Activated CD4-positive, alpha-beta T cell treated with anti-CD3 and anti-CD28 coated beads for 36 hours (primary cell): ENCODE measurements around the gene TFF3. TPM values are rescaled to one million over a fixed set of nuclear protein-coding genes. Genes with fewer than 3 reads are reported as not detected.
A peak's percentile ranks its signal among the peaks of the same experiment; 100 is the strongest.
"Not testable (repeated sequence)": the region's sequence is repeated elsewhere in the genome, so short reads cannot be mapped to it uniquely, and the experiment has no call there.

Source experiments
- ATAC-seq: fragments of 200-7000 bp; cut with Tn5 transposase; one replicate; pipeline ENCODE4 v1.10.0; 2021; ENCODE audit warnings: mild to moderate bottlenecking, moderate library complexity
- CTCF ChIA-PET: fragments of 350-600 bp; sonication (Branson Sonifier 250); formaldehyde crosslinking; loops from one replicate; lab custom pipeline; 2021; ENCODE audit warnings: antibody characterized with exemption; lab: Charles Lee
- POLR2A ChIA-PET: fragments of 350-600 bp; sonication (Branson Sonifier 250); formaldehyde crosslinking; loops from one replicate; lab custom pipeline; 2021; ENCODE audit warnings: antibody characterized with exemption, inconsistent platforms; lab: Charles Lee
- DNase-seq: peaks from one replicate; pipeline ENCODE4 v3.0.0-alpha.2; 2020
- H3K27ac Mint-ChIP-seq: one replicate; pipeline ENCODE4 v1.8.0; 2021; ENCODE audit warnings: mixed read lengths
- H3K27me3 Mint-ChIP-seq: one replicate; pipeline ENCODE4 v1.8.0; 2021; ENCODE audit warnings: mixed read lengths
- H3K36me3 Mint-ChIP-seq: one replicate; pipeline ENCODE4 v1.8.0; 2021; ENCODE audit warnings: low read depth, mixed read lengths
- H3K4me1 Mint-ChIP-seq: one replicate; pipeline ENCODE4 v1.8.0; 2021; ENCODE audit warnings: mixed read lengths
- H3K4me3 Mint-ChIP-seq: one replicate; pipeline ENCODE4 v1.8.0; 2021; ENCODE audit warnings: mild to moderate bottlenecking, moderate library complexity, mixed read lengths
- H3K9me3 Mint-ChIP-seq: one replicate; pipeline ENCODE4 v1.8.0; 2021; ENCODE audit warnings: low read depth, mixed read lengths
- intact Hi-C, 2 experiments: fragments of 100-400 bp; cut with DNase I in 1 of 2; cut with micrococcal nuclease in 1 of 2; formaldehyde crosslinking; loops; one replicate each; pipeline versions ENCODE4 v1.14.2 to v1.15.1; 2022 to 2024; cut with DNase I, micrococcal nuclease
- total RNA-seq, 2 experiments: library from RNA; stranded (reverse); gene quantifications; one replicate each; pipeline ENCODE4 v1.2.3, GENCODE V29; 2021

TFF3 gene
- total RNA-seq, 2 experiments from 2014 or later: not detected

DNA sequence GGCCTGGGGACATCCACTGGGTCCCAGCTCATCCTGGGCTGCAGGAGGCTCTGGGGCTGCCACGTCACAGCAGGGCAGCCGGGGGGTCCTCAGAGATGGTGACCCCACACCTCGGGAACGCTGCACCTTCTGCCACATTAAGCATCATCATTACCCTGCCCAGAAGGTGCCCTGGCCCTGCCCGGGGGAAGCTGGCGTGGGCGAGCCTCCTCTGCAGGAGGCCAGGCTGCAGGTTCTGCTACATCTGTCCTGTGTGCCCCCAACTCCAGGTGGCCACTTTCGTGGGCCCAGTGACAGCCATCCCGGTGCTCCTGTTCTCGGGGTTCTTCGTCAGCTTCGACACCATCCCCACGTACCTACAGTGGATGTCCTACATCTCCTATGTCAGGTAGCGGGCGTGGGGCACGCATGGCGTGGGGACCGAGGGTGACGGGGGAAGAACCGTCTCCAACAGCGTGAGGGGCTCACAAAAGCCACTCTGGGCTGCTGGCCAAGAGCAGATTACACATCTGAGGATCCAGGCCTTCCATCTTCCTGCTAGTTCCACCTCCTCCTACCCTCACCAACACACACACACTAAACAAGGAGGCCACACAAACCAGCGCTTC, 20.8 kb downstream of the TFF3 start:
- ChIA-PET CTCF (interaction anchor here (0.6 kb wide), 1 partner anchor 66 kb away, joined by 4 read pairs; no protein-coding TSS in a partner anchor), POLR2A (interaction anchor here (0.6 kb wide), 1 partner anchor 218 kb away, joined by 7 read pairs; no protein-coding TSS in a partner anchor)
- Mint-ChIP-seq H3K9me3 (no peaks in the 10 kb centered on the region), H3K36me3 (peaks cover 3% of the 10 kb centered on the region), H3K4me1 (peaks cover 4% of the 10 kb centered on the region), H3K27me3 (no peaks in the 10 kb centered on the region), H3K27ac (no peak overlapping the region), H3K4me3 (no peak overlapping the region)
- DNase-seq (no peak), ATAC-seq (no peak)
- intact Hi-C loops: no loop called here

DNA sequence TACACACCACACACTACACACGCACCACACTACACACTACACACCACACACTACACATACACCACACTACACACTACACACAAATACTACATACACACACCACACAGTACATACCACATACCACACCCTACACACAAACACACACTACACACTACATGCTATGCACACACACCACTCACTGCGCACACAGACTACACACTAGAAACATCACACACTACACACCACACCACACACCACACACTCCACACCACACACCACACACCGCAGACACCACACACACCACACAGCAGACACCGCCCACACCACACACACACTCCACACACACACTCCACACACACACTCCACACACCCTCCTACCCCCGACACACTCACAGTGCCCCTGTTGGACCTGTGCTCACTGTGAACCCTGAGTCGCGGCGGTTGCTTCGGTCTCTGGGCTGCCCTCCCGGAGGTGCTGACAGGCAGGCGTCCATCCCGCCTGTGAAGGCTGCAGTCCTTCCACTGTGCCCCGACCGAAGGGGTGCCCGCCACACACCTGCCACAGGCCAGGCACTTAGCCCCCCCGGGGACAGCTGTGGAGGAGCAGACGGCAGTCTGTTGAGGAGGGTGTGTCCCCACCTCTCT, 21.4 kb downstream of the TFF3 start:
- Mint-ChIP-seq H3K27me3 (no peaks in the 10 kb centered on the region), H3K4me3 (no peak overlapping the region), H3K4me1 (no peaks in the 10 kb centered on the region), H3K9me3 (no peaks in the 10 kb centered on the region), H3K36me3 (peaks cover 9% of the 10 kb centered on the region), H3K27ac (no peak overlapping the region)
- ATAC-seq (no peak), DNase-seq (no peak)
- intact Hi-C loops: no loop called here
- ChIA-PET CTCF (interaction anchor here (0.6 kb wide), 1 partner anchor 66 kb away, joined by 4 read pairs; no protein-coding TSS in a partner anchor), POLR2A (no interaction called here)

- H3K4me1 Mint-ChIP-seq, H3K9me3 Mint-ChIP-seq, H3K27ac Mint-ChIP-seq, H3K4me3 Mint-ChIP-seq, CTCF ChIA-PET, intact Hi-C loops, ATAC-seq, H3K27me3 Mint-ChIP-seq, POLR2A ChIA-PET, DNase-seq: not testable (repeated sequence)
- peaks cover 15% of the 10 kb centered on the region for H3K36me3 Mint-ChIP-seq
These were observed 22.6 kb downstream of the TFF3 start for GRCh38 chr21:42292563-42293142.

GRCh38 chr21:42291751-42292562, 23.3 kb downstream of the TFF3 start:
- Mint-ChIP-seq H3K27ac (no peak overlapping the region), H3K9me3 (no peaks in the 10 kb centered on the region), H3K4me3 (no peak overlapping the region), H3K27me3 (no peaks in the 10 kb centered on the region), H3K4me1 (no peaks in the 10 kb centered on the region), H3K36me3 (peaks cover 18% of the 10 kb centered on the region)
- ATAC-seq (peak; percentile 47), DNase-seq (no peak)
- POLR2A ChIA-PET: interaction anchor here (0.6 kb wide), 1 partner anchor 73 kb away, joined by 3 read pairs; the partner anchor contains the start of gene ABCG1
- CTCF ChIA-PET: interaction anchor here (1.3 to 2.2 kb wide), 2 partner anchors 33 to 146 kb away, joined by 4 to 13 read pairs; no protein-coding TSS in a partner anchor
- intact Hi-C loops: no loop called here

GRCh38 chr21:42291003-42291750, 24.0 kb downstream of the TFF3 start:
- intact Hi-C loops: no loop called here
- POLR2A ChIA-PET: no interaction called here
- ATAC-seq: no peak
- DNase-seq: no peak
- CTCF ChIA-PET: interaction anchor here (0.6 to 2.2 kb wide), 3 partner anchors 32 to 424 kb away, joined by 4 to 13 read pairs (median 4); no protein-coding TSS in a partner anchor
- no peak overlapping the region for H3K27ac Mint-ChIP-seq
- H3K27me3 Mint-ChIP-seq: no peaks in the 10 kb centered on the region
- H3K4me3 Mint-ChIP-seq: no peak overlapping the region
- no peaks in the 10 kb centered on the region for H3K4me1 Mint-ChIP-seq
- H3K36me3 Mint-ChIP-seq: peaks cover 24% of the 10 kb centered on the region
- no peaks in the 10 kb centered on the region for H3K9me3 Mint-ChIP-seq

- ATAC-seq: no peak
- Mint-ChIP-seq H3K9me3 (no peaks in the 10 kb centered on the region), H3K36me3 (peaks cover 26% of the 10 kb centered on the region), H3K27ac (no peak overlapping the region), H3K27me3 (no peaks in the 10 kb centered on the region), H3K4me1 (no peaks in the 10 kb centered on the region), H3K4me3 (no peak overlapping the region)
- intact Hi-C loops: no loop called here
- POLR2A ChIA-PET: no interaction called here
- CTCF ChIA-PET: interaction anchor here (0.6 to 2.2 kb wide), 3 partner anchors 31 to 424 kb away, joined by 4 to 13 read pairs (median 4); no protein-coding TSS in a partner anchor
- DNase-seq: no peak
These were observed 24.7 kb downstream of the TFF3 start for GRCh38 chr21:42290505-42290904.

DNA sequence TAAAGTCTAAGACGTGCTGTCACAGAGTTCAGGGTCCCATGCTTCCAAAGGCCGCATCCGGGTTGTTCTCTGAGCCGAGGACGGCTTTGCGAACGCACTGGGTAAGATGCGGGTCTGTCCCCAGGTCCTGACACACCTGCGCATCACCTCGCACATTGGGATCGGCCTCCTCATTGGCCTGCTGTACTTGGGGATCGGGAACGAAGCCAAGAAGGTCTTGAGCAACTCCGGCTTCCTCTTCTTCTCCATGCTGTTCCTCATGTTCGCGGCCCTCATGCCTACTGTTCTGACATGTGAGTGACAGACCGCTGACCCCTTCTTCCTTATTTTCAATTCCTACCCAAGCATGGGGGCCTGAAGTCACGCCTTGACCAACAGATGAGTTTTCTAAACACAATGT, 25.3 kb downstream of the TFF3 start:
- ChIA-PET POLR2A (no interaction called here), CTCF (interaction anchor here (2.2 kb wide), 1 partner anchor 144 kb away, joined by 13 read pairs; no protein-coding TSS in a partner anchor)
- no peak for DNase-seq
- no peak overlapping the region for H3K27ac Mint-ChIP-seq
- no peaks in the 10 kb centered on the region for H3K9me3 Mint-ChIP-seq
- H3K36me3 Mint-ChIP-seq: peaks cover 26% of the 10 kb centered on the region
- H3K4me3 Mint-ChIP-seq: no peak overlapping the region
- no peak for ATAC-seq
- H3K4me1 Mint-ChIP-seq: no peaks in the 10 kb centered on the region
- H3K27me3 Mint-ChIP-seq: no peaks in the 10 kb centered on the region
- intact Hi-C loops: no loop called here

GRCh38 chr21:42288962-42289361, 26.2 kb downstream of the TFF3 start:
- H3K27ac Mint-ChIP-seq: no peak overlapping the region
- ChIA-PET POLR2A (no interaction called here), CTCF (no interaction called here)

DNA sequence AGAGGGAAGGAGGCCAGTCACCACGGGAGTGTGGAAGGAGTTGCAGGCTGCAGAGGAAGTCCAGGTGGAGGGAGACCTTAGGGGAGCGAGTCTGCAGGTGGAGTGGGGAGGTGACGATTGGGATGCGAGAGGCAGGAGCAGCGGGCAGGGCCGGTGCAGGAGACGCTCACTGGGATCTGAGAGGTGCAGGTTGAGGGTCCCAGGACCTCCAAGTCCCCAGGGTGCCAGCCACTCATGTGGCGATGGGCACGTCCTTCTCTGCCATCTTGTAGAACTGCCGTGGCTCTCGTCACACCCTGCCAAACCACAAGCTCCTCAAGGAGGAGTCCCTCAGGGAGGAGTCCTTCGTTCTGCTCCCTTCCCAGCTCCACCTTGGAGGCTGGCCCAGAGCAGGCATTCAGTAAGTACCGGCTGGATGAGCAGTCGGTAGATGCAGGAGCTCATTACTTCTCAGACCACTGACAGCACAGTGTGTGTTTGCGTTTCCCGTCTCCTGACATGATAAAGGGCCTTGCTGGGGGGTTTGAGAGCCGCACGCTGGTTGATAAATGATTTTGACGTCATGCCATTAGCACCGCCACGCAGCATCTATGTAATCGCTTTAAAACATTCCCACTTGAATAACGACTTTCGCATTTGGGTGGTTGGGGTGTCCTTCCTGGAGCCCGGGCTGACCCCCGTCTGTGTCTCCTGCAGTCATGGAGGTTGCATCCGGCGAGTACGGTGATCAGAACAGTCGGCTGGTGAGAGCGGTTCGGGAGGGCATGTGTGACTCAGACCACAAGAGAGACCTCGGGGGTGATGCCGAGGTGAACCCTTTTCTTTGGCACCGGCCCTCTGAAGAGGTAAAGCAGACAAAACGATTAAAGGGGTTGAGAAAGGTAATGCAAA, 27.8 kb downstream of the TFF3 start:
- ChIA-PET CTCF (interaction anchor here (2.8 kb wide), 1 partner anchor 29 kb away, joined by 9 read pairs; no protein-coding TSS in a partner anchor), POLR2A (no interaction called here)
- DNase-seq: no peak
- Mint-ChIP-seq H3K27me3 (no peaks in the 10 kb centered on the region), H3K36me3 (peaks cover 26% of the 10 kb centered on the region), H3K4me3 (no peak overlapping the region), H3K27ac (no peak overlapping the region), H3K4me1 (no peaks in the 10 kb centered on the region), H3K9me3 (no peaks in the 10 kb centered on the region)
- no peak for ATAC-seq
- intact Hi-C loops: no loop called here

More at GRCh38 chr21:42288962-42289361, 26.2 kb downstream of the TFF3 start:
- H3K36me3 Mint-ChIP-seq: peaks cover 26% of the 10 kb centered on the region
- H3K9me3 Mint-ChIP-seq: no peaks in the 10 kb centered on the region
- no peaks in the 10 kb centered on the region for H3K4me1 Mint-ChIP-seq
- no peak for DNase-seq
- H3K4me3 Mint-ChIP-seq: no peak overlapping the region
- no peaks in the 10 kb centered on the region for H3K27me3 Mint-ChIP-seq
- intact Hi-C loops: no loop called here
- no peak for ATAC-seq

DNA sequence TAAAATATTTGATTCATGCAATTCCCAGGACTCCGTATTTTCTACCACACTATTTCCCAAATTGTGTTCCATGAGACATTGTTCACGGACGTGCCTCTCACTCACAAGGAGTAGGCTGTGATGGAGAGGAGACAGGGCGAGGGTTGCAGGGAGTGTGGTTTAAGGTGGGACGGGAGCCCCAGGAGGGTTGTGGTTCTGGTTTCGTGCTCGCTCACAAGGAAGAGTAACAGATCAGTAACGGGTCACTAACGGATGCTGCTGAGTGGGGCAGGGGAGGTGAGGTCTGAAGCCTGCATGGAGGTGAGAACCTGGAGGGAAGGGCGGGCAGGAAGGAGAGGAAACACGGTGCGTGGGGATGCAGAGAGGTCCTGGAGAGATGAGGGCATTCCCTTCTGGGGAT, 28.8 kb downstream of the TFF3 start:
- Mint-ChIP-seq H3K9me3 (no peaks in the 10 kb centered on the region), H3K4me3 (no peak overlapping the region), H3K4me1 (no peaks in the 10 kb centered on the region), H3K27ac (peak overlapping the region; percentile 4), H3K36me3 (peaks cover 26% of the 10 kb centered on the region), H3K27me3 (no peaks in the 10 kb centered on the region)
- CTCF ChIA-PET: interaction anchor here (2.8 kb wide), 1 partner anchor 28 kb away, joined by 9 read pairs; no protein-coding TSS in a partner anchor
- POLR2A ChIA-PET: no interaction called here
- DNase-seq: no peak
- no peak for ATAC-seq
- intact Hi-C loops: no loop called here
